GM13977 (cell line): ENCODE data around the gene PCDH1.

Experiments
- DNase-seq: peaks from one replicate; pipeline ENCODE4 v3.0.0; 2012; ENCODE audit warnings: low spot score
- in situ Hi-C: fragments of 300-500 bp; cut with MboI; formaldehyde crosslinking; loops from one replicate; pipeline ENCODE4 v1.12.0; 2022; ENCODE audit warnings: low sequenced_read_pairs, low pct_unique_long_range_greater_than_20kb, mixed read lengths, inconsistent platforms; ENCODE audit not compliant: unreplicated experiment
- TF ChIP-seq, protein P1 (sequence below): IDR thresholded peaks from 2 replicates; pipeline ENCODE4 v1.5.1; 2012; ENCODE audit warnings: mild to moderate bottlenecking, control low read depth; ENCODE audit not compliant: insufficient read depth; ENCODE audit errors: extremely low read depth, missing control alignments

The PCDH1 gene

DNA sequence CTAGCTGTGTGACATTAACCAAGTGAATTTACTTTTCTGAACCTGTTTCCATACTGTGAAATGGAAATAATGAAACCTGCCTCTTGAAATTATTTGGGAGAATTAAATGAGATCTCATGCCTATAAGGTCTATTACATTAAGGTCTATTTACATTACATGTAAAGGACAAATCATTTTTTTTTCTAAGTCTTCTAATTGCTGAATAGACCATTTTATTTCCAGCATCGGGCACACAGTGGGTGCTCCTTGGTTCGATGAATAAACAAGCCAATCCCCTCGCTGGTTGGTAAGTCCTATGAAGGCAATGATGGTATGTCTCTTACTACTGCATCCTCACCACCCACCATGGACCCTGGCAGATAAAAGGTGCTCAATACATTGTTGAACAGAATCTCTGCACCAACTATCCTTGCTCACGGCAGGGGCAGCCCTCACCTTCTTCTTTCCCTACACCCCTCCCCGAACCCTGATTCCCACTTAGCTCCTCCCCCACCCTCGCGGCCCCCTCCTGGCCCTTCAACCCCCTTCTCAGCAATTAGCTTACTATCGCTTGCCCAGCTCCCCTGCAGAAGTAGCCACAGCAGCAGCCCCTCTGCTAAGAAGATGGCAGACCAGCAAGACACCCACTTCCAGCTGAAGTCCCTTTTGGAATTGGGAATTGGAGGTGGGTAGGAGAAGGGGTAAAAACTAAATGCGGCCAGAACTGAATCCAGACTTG, 3.0 kb downstream of the PCDH1 start:
- no peak for DNase-seq
- TF ChIP-seq, protein P1, sequence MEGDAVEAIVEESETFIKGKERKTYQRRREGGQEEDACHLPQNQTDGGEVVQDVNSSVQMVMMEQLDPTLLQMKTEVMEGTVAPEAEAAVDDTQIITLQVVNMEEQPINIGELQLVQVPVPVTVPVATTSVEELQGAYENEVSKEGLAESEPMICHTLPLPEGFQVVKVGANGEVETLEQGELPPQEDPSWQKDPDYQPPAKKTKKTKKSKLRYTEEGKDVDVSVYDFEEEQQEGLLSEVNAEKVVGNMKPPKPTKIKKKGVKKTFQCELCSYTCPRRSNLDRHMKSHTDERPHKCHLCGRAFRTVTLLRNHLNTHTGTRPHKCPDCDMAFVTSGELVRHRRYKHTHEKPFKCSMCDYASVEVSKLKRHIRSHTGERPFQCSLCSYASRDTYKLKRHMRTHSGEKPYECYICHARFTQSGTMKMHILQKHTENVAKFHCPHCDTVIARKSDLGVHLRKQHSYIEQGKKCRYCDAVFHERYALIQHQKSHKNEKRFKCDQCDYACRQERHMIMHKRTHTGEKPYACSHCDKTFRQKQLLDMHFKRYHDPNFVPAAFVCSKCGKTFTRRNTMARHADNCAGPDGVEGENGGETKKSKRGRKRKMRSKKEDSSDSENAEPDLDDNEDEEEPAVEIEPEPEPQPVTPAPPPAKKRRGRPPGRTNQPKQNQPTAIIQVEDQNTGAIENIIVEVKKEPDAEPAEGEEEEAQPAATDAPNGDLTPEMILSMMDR: no peak
- in situ Hi-C loops: no loop called here

DNA sequence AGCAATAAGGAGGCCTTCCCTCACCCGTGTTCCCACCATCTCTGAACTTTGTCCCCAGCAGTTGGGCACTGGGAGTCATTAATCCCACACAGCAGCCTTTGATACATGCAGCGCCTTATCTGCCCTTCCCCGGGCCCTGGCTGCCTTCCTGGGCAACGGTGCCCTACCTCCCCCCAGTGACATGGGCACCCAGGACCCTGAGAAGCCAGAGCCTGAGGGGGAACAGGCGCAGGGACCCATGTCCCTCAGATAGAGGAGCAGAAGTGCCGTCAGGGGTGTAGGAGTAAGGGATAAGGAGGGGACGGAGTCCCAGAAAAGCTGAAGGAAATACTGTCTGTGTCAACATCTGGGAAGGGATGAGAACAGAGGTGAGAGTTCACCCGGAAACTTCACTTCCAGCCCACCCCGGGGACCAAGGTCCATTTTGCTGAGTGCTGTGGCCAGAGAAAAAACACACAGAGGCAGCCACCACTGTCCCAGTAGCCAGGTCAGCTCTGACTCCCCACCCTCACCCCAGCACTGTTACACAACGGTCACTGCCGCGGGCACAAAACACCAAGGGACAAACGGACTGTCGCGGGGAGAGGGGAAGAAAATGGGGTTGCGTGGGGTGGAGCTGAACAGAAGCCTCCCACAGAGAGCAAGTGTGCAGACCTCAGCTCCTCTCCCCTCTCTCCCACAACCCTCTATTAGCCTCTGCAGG, 3.8 kb downstream of the PCDH1 start:
- TF ChIP-seq, protein P1: no peak
- DNase-seq: no peak
- in situ Hi-C loops: no loop called here

DNA sequence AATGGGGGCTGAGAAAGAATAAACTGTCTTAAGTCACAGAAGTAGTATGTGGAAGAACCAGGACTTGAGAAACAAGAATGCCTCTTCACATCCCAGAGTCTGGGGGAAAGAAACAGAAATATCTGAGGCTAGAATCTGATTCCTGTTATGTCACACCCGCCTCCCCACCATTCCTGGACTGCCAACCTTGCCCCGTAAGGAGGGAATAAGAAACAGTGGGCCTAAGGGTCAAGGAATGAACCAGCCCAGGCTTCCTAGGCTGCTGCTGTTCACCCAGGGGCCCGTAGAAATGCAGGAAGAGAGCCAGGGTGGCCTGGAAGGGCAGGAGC, 4.3 kb downstream of the PCDH1 start:
- TF ChIP-seq, protein P1: no peak
- in situ Hi-C loops: no loop called here
- DNase-seq: no peak

DNA sequence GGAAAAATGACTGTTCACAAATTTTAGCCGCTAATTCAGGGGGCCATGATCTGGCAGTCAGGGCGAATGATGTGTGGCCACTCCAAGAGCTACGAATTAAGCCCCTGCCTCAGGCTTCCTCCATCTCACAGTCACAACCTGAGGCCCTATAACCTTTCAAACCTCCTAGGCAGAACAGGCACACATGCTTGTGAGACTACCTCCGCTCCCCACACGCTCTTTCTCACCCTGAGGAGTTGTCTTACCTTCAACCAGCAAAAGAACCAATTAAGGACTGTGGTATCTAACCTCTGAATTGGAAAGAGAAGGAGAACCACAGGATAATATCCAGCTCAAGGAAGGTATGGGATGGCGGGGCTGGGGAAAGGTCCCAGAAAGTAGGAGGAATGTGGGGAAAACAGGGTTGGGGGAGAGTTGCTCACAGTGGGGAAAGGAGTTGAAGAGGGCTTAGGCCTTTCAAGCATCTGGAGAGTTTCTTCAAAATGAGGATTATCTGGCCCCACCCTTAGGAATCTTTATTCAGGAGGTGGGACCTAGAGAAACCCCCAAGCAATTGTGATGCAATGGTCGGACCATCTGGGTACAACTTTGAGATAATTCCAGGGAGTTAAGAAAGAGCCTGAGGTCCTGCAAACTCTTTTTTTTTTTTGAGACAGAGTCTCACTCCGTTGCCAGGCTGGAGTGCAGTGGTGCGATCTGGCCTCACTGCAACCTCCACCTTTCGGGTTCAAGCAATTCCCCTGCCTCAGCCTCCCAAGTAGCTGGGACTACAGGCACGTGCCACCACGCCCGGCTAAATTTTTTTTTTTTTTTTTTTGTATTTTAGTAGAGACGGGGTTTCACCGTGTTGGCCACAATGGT, 5.5 kb downstream of the PCDH1 start:
- in situ Hi-C loops: no loop called here
- DNase-seq: no peak
- TF ChIP-seq, protein P1: no peak

DNA sequence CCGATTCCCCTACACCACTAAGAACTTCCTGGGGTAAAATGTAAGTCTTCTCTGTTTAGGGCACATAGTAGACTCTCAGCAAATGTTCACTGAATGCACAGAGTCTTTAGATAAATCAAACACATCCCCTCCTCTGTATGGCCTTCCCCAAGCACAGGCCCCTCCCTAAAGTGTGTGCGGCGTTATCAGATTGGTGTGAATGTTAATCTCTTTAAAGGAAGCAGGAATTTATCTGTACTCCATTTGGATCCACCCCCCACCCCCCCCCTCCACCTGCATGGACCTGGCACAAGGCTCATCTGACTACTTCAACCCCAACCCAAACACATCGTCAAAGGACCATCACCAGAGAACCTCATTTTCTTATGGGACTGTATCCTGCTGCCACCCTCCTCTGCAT, 6.3 kb downstream of the PCDH1 start:
- no peak for DNase-seq
- TF ChIP-seq, protein P1: no peak
- in situ Hi-C loops: no loop called here

DNA sequence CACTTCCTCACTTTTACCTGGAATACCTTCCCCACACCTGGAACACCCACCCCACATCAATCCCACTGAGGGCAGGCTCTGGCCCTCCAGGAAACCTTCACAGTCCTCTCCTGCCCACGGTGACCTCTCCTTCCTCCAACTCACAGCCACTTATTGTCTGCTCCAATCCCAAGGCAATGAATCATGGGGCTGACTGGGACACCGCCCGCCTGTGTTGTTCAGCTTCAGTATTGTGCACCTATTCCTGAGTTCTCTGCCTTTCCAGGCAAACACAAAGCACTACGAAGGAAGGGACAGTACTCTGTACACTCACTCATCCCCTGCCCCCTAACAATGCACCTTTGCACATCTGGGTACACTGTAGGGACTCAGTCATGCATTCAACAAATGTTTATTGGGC, 7.3 kb downstream of the PCDH1 start:
- in situ Hi-C loops: no loop called here
- no peak for DNase-seq
- TF ChIP-seq, protein P1: no peak
